Transverse colon (tissue), 4 donors: ENCODE results near the gene RPS5.

Experiments used
- CTCF ChIP-seq, 5 experiments: fragments of 200-600 bp in 3 of 5; fragments of 450-650 bp in 2 of 5; sonication (generic) in 3 of 5; IDR thresholded peaks; 1 replicate in 2 of 5; 2 replicates in 3 of 5; pipeline ENCODE4 v1.5.1; 2016 to 2017; ENCODE audit warnings: antibody characterized with exemption in 5 of 5, inconsistent platforms in 3 of 5, mild to moderate bottlenecking in 2 of 5, moderate library complexity in 1 of 5
- POLR2AphosphoS5 ChIP-seq, 3 donors: sonication (generic); formaldehyde crosslinking; IDR thresholded peaks; one replicate each; pipeline ENCODE4 v1.6.1; 2016; ENCODE audit warnings: antibody characterized with exemption in 3 of 3

GRCh38 chr19:58385313-58385890 lies 1.7 kb upstream of the RPS5 start:
- TF ChIP-seq CTCF (IDR thresholded peaks at IDR 0.05) = no peak
- no peak for TF ChIP-seq POLR2AphosphoS5 (IDR thresholded peaks at IDR 0.05)
